ENCODE data around the gene ADPRH.
"Not testable (repeated sequence)": the region's sequence is repeated elsewhere in the genome, so short reads cannot be mapped to it uniquely, and the experiment has no call there.

- not testable (repeated sequence) for TF ChIP-seq POLR2A (IDR thresholded peaks at IDR 0.05; ENCODE audit: low read length); GATA1 (IDR thresholded peaks at IDR 0.05; ENCODE audit: low read depth, low read length)
These were observed 16.0 kb upstream of the ADPRH start for GRCh38 chr3:119563334-119563733.
